ENCODE measurements around the gene PLD3. TPM values are rescaled to one million over a fixed set of nuclear protein-coding genes. Genes with fewer than 3 reads are reported as not detected.

PLD3 gene
- total RNA-seq, 3 donors from 2014 or later (not counting 1 experiment from before 2014, with no cell fraction given), result 107 to 140 (median 109) TPM

GRCh38 chr19:40312533-40312932 is 36.0 kb upstream of the PLD3 start:
- no peaks in the 10 kb centered on the region for H3K9me3 Mint-ChIP-seq
- DNase-seq (no peak), ATAC-seq (no peak)
- WGBS (ENCODE audit: insufficient coverage), result 13% methylated on average over 1 of the region's 2 CpGs
- H3K9me3 ChIP-seq (ENCODE audit: control insufficient read depth, insufficient read depth, low read length), result no peaks in the 10 kb centered on the region
- H3K36me3 Mint-ChIP-seq, result no peaks in the 10 kb centered on the region
- no peaks in the 10 kb centered on the region for H3K36me3 ChIP-seq (ENCODE audit: control insufficient read depth, insufficient read depth, low read length)
- H3K4me1 Mint-ChIP-seq, result no peaks in the 10 kb centered on the region
- H3K4me3 Mint-ChIP-seq, result no peak overlapping the region
- TF ChIP-seq CTCF (IDR thresholded peaks at IDR 0.05), result no peak
- no peak overlapping the region for H3K27ac Mint-ChIP-seq
- no peaks in the 10 kb centered on the region for H3K27me3 Mint-ChIP-seq (ENCODE audit: low read depth in 2 of 2)
- intact Hi-C loops (cut with micrococcal nuclease), result no loop called here
- no peak overlapping the region for H3K4me3 ChIP-seq (ENCODE audit: low read length)
- no peaks in the 10 kb centered on the region for H3K27me3 ChIP-seq (ENCODE audit: control insufficient read depth, insufficient read depth, low read length)
- H3K4me1 ChIP-seq (ENCODE audit: control insufficient read depth, insufficient read depth, low read length), result no peaks in the 10 kb centered on the region
- H3K27ac ChIP-seq (ENCODE audit: low read length), result no peak overlapping the region

- 96% methylated on average over 9 of the region's 9 CpGs for WGBS (ENCODE audit: insufficient coverage)
- no peaks in the 10 kb centered on the region for H3K27me3 Mint-ChIP-seq (ENCODE audit: low read depth in 2 of 2)
- H3K4me1 Mint-ChIP-seq, result no peaks in the 10 kb centered on the region
- no peaks in the 10 kb centered on the region for H3K4me1 ChIP-seq (ENCODE audit: control insufficient read depth, insufficient read depth, low read length)
- no peak for TF ChIP-seq CTCF (IDR thresholded peaks at IDR 0.05)
- no peaks in the 10 kb centered on the region for H3K36me3 Mint-ChIP-seq
- no peaks in the 10 kb centered on the region for H3K9me3 ChIP-seq (ENCODE audit: control insufficient read depth, insufficient read depth, low read length)
- DNase-seq, result no peak
- H3K9me3 Mint-ChIP-seq, result no peaks in the 10 kb centered on the region
- no peak overlapping the region for H3K4me3 Mint-ChIP-seq
- no peak overlapping the region for H3K27ac ChIP-seq (ENCODE audit: low read length)
- no peak overlapping the region for H3K4me3 ChIP-seq (ENCODE audit: low read length)
- intact Hi-C loops (cut with micrococcal nuclease), result no loop called here
- no peak overlapping the region for H3K27ac Mint-ChIP-seq
- ATAC-seq, result no peak
- no peaks in the 10 kb centered on the region for H3K27me3 ChIP-seq (ENCODE audit: control insufficient read depth, insufficient read depth, low read length)
- no peaks in the 10 kb centered on the region for H3K36me3 ChIP-seq (ENCODE audit: control insufficient read depth, insufficient read depth, low read length)
Measured at GRCh38 chr19:40313229-40313983, 35.1 kb upstream of the PLD3 start.

- no peaks in the 10 kb centered on the region for H3K4me1 Mint-ChIP-seq
- Histone ChIP-seq H3K4me1 (ENCODE audit: control insufficient read depth, insufficient read depth, low read length) (no peaks in the 10 kb centered on the region), H3K27ac (ENCODE audit: low read length) (no peak overlapping the region), H3K4me3 (ENCODE audit: low read length) (no peak overlapping the region), H3K36me3 (ENCODE audit: control insufficient read depth, insufficient read depth, low read length) (no peaks in the 10 kb centered on the region), H3K9me3 (ENCODE audit: control insufficient read depth, insufficient read depth, low read length) (no peaks in the 10 kb centered on the region), H3K27me3 (ENCODE audit: control insufficient read depth, insufficient read depth, low read length) (no peaks in the 10 kb centered on the region)
- no peaks in the 10 kb centered on the region for H3K9me3 Mint-ChIP-seq
- H3K4me3 Mint-ChIP-seq, result no peak overlapping the region
- DNase-seq (no peak), ATAC-seq (no peak)
- H3K27ac Mint-ChIP-seq, result no peak overlapping the region
- TF ChIP-seq CTCF (IDR thresholded peaks at IDR 0.05), result no peak
- 69% methylated on average over 2 of the region's 2 CpGs for WGBS (ENCODE audit: insufficient coverage)
- intact Hi-C loops (cut with micrococcal nuclease), result no loop called here
- no peaks in the 10 kb centered on the region for H3K36me3 Mint-ChIP-seq
- no peaks in the 10 kb centered on the region for H3K27me3 Mint-ChIP-seq (ENCODE audit: low read depth in 2 of 2)
Measured at GRCh38 chr19:40314656-40315055, 33.8 kb upstream of the PLD3 start.

Data from natural killer cell (primary cell).